HG03064 (cell line): Measurements from ENCODE around the gene EMC7.
"Not testable (repeated sequence)": the region's sequence is repeated elsewhere in the genome, so short reads cannot be mapped to it uniquely, and the experiment has no call there.

ENCODE experiments used
- ATAC-seq: cut with Tn5 transposase; IDR thresholded peaks from one replicate; pipeline ENCODE4 v1.9.1; 2021; ENCODE audit warnings: low read depth; ENCODE audit not compliant: unreplicated experiment

The EMC7 gene

GRCh38 chr15:34099914-34100313 lies 1.7 kb downstream of the EMC7 start:
- no peak for ATAC-seq

- no peak for ATAC-seq
Measured at GRCh38 chr15:34085746-34086145, 15.9 kb downstream of the EMC7 start.

- ATAC-seq: no peak
Measured at GRCh38 chr15:34084086-34084485, 17.6 kb downstream of the EMC7 start.

GRCh38 chr15:34079904-34080303 lies 21.8 kb downstream of the EMC7 start:
- no peak for ATAC-seq

GRCh38 chr15:34078900-34079299 lies 22.8 kb downstream of the EMC7 start:
- no peak for ATAC-seq

- ATAC-seq: no peak
Measured at GRCh38 chr15:34076785-34077184, 24.9 kb downstream of the EMC7 start.

- ATAC-seq: no peak
Measured at GRCh38 chr15:34070003-34070402, 31.7 kb downstream of the EMC7 start.

- no peak for ATAC-seq
Measured at GRCh38 chr15:34065941-34066340, 35.7 kb downstream of the EMC7 start.

GRCh38 chr15:34065261-34065660 lies 36.4 kb downstream of the EMC7 start:
- no peak for ATAC-seq

GRCh38 chr15:34064438-34064837 lies 37.2 kb downstream of the EMC7 start:
- ATAC-seq: no peak

- ATAC-seq: no peak
Measured at GRCh38 chr15:34059946-34060345, 41.7 kb downstream of the EMC7 start.

- no peak for ATAC-seq
Measured at GRCh38 chr15:34059476-34059875, 42.2 kb downstream of the EMC7 start.

- ATAC-seq: no peak
Measured at GRCh38 chr15:34056911-34057310, 44.8 kb downstream of the EMC7 start.

- no peak for ATAC-seq
Measured at GRCh38 chr15:34055868-34056595, 45.6 kb downstream of the EMC7 start.

GRCh38 chr15:34054081-34054707 lies 47.5 kb downstream of the EMC7 start:
- no peak for ATAC-seq

- ATAC-seq: not testable (repeated sequence)
Measured at GRCh38 chr15:34050385-34050784, 51.3 kb downstream of the EMC7 start.

GRCh38 chr15:34049112-34049511 lies 52.5 kb downstream of the EMC7 start:
- no peak for ATAC-seq

- no peak for ATAC-seq
Measured at GRCh38 chr15:34047893-34048775, 53.5 kb downstream of the EMC7 start.

- ATAC-seq: no peak
Measured at GRCh38 chr15:34046471-34047145, 55.1 kb downstream of the EMC7 start.

GRCh38 chr15:34043813-34044212 lies 57.8 kb downstream of the EMC7 start:
- ATAC-seq: no peak

- no peak for ATAC-seq
Measured at GRCh38 chr15:34043391-34043790, 58.3 kb downstream of the EMC7 start.
